Endothelial cell of umbilical vein (primary cell): Measurements from ENCODE around the gene KLF17. TPM values are rescaled to one million over a fixed set of nuclear protein-coding genes. Genes with fewer than 3 reads are reported as not detected.
"Not testable (repeated sequence)": the region's sequence is repeated elsewhere in the genome, so short reads cannot be mapped to it uniquely, and the experiment has no call there.

Experiments used
- BruUV-seq: library from RNA; stranded (reverse); fragments of 400-500 nt; replicated peaks from 2 replicates; lab custom pipeline; 2021; lab: Mats Ljungman, UMichigan
- CTCF ChIA-PET: fragments of 300-600, 350-600 bp; sonication (Branson Sonifier 250); formaldehyde crosslinking; loops from one replicate; lab custom pipeline; 2021; ENCODE audit warnings: antibody characterized with exemption, inconsistent platforms; lab: Charles Lee
- POLR2A ChIA-PET: fragments of 300-600, 350-600 bp; sonication (Branson Sonifier 250); formaldehyde crosslinking; loops from one replicate; lab custom pipeline; 2021; ENCODE audit warnings: antibody characterized with exemption, inconsistent platforms; lab: Charles Lee
- DNase-seq: peaks from one replicate; pipeline ENCODE4 v3.0.0-alpha.2; 2011; ENCODE audit warnings: low read depth, low spot score
- FAIRE-seq: peaks from 2 replicates; lab custom pipeline; 2011; peaks lifted over from hg19 to GRCh38; lab: Jason Lieb, UNC
- H2AFZ ChIP-seq: 2 replicates; pipeline ENCODE4 v1.6.0; 2012; ENCODE audit warnings: low read depth, low read length, control low read depth, inconsistent platforms
- H3K27ac ChIP-seq: 2 replicates; pipeline ENCODE4 v1.5.1; 2011; ENCODE audit warnings: low read depth, mild to moderate bottlenecking, control low read depth, low read length, moderate library complexity; ENCODE audit not compliant: insufficient read depth
- H3K27me3 ChIP-seq, 2 experiments: 2 replicates each; pipeline versions ENCODE4 v1.6.0 to v1.6.1; 2011; ENCODE audit warnings: low read length in 2 of 2, mixed read lengths in 1 of 2; ENCODE audit not compliant: control insufficient read depth in 2 of 2, insufficient read depth in 2 of 2
- H3K36me3 ChIP-seq, 2 experiments: 2 replicates in 1 of 2; 3 replicates in 1 of 2; pipeline ENCODE4 v1.5.1; 2011; ENCODE audit warnings: low read length in 2 of 2, mild to moderate bottlenecking in 1 of 2, moderate library complexity in 1 of 2; ENCODE audit not compliant: control insufficient read depth in 2 of 2, insufficient read depth in 2 of 2; ENCODE audit errors: extremely low read depth in 1 of 2
- H3K4me1 ChIP-seq: 3 replicates; pipeline ENCODE4 v1.5.1; 2011; ENCODE audit warnings: mild to moderate bottlenecking, low read length; ENCODE audit not compliant: control insufficient read depth, insufficient read depth; ENCODE audit errors: extremely low read depth
- H3K4me2 ChIP-seq: 2 replicates; pipeline ENCODE4 v1.6.1; 2011; ENCODE audit warnings: low read length, control low read depth, mixed read lengths; ENCODE audit not compliant: insufficient read depth
- H3K4me3 ChIP-seq, 3 experiments: fragments of 200-600 bp in 1 of 3; sonication (generic), shearing (Covaris generic) in 1 of 3; replicated peaks in 1 of 3; 2 replicates each; pipeline ENCODE4 v1.5.1; 2011 to 2016; ENCODE audit warnings: control low read depth in 3 of 3, low read length in 3 of 3, mild to moderate bottlenecking in 2 of 3, inconsistent platforms in 1 of 3, low read depth in 1 of 3, moderate library complexity in 1 of 3; ENCODE audit not compliant: insufficient read depth in 1 of 3
- H3K79me2 ChIP-seq: 2 replicates; pipeline ENCODE4 v1.6.0; 2012; ENCODE audit warnings: low read length, inconsistent platforms; ENCODE audit not compliant: control insufficient read depth, insufficient read depth
- H3K9ac ChIP-seq: replicated peaks from 2 replicates; pipeline ENCODE3; 2011; ENCODE audit warnings: low read length, control low read depth; ENCODE audit not compliant: insufficient read depth; ENCODE audit errors: extremely low read depth
- H3K9me1 ChIP-seq: replicated peaks from 3 replicates; pipeline ENCODE4 v1.6.0; 2011; ENCODE audit warnings: mild to moderate bottlenecking, low read length; ENCODE audit not compliant: control insufficient read depth, insufficient read depth; ENCODE audit errors: extremely low read depth
- H3K9me3 ChIP-seq: replicated peaks from 2 replicates; pipeline ENCODE4 v1.5.1; 2012; ENCODE audit warnings: low read length, inconsistent platforms; ENCODE audit not compliant: control insufficient read depth, insufficient read depth
- H4K20me1 ChIP-seq: replicated peaks from 2 replicates; pipeline ENCODE3; 2011; ENCODE audit warnings: mild to moderate bottlenecking, low read length; ENCODE audit not compliant: control insufficient read depth, insufficient read depth; ENCODE audit errors: extremely low read depth
- GATA2 ChIP-seq: IDR thresholded peaks from 2 replicates; pipeline ENCODE4 v1.7.0; 2011; ENCODE audit warnings: low read depth, mild to moderate bottlenecking, moderate library complexity, mixed read lengths, low read length; ENCODE audit not compliant: insufficient read length, insufficient read depth
- JUN ChIP-seq: IDR thresholded peaks from 2 replicates; pipeline ENCODE4 v1.6.1; 2011; ENCODE audit warnings: borderline replicate concordance, low read depth; ENCODE audit not compliant: insufficient read length, insufficient read depth
- dilution Hi-C: fragments of 300-500 bp; cut with MboI; formaldehyde crosslinking; loops from one replicate; pipeline ENCODE4 v1.15.0; 2019; ENCODE audit warnings: low sequenced_read_pairs; ENCODE audit not compliant: extremely low pct_ligation_motif_present
- intact Hi-C: fragments of 100-400 bp; cut with micrococcal nuclease; formaldehyde crosslinking; loops from one replicate; pipeline ENCODE4 v1.10.0; 2022
- polyA plus RNA-seq, 4 experiments: library from polyadenylated mRNA; depleted of rRNA in 3 of 4; stranded (reverse) in 3 of 4; unstranded in 1 of 4; fragments of >200 nt; gene quantifications; 2 replicates each; pipeline versions ENCODE4 v1.2.1 to v1.2.3, GENCODE V29; 2011 to 2012; ENCODE audit warnings: missing spikeins in 1 of 4
- total RNA-seq: library from RNA; stranded (reverse); gene quantifications from 2 replicates; pipeline ENCODE4 v1.2.3, GENCODE V29; 2021
- TF ChIP-seq, protein P1 (sequence below), 2 donors: IDR thresholded peaks; 1 replicate in 1 of 2; 2 replicates in 1 of 2; pipeline ENCODE4 v1.5.1; 2011; ENCODE audit warnings: low read length in 2 of 2, mild to moderate bottlenecking in 2 of 2, moderate library complexity in 2 of 2, control low read depth in 1 of 2, inconsistent platforms in 1 of 2, low read depth in 1 of 2; ENCODE audit not compliant: insufficient read depth in 1 of 2; ENCODE audit errors: extremely low read depth in 1 of 2

Gene KLF17
- total and polyA plus RNA-seq, 2 donors (not counting 3 experiments of a cell fraction or from before 2014, with no cell fraction given): not detected

DNA sequence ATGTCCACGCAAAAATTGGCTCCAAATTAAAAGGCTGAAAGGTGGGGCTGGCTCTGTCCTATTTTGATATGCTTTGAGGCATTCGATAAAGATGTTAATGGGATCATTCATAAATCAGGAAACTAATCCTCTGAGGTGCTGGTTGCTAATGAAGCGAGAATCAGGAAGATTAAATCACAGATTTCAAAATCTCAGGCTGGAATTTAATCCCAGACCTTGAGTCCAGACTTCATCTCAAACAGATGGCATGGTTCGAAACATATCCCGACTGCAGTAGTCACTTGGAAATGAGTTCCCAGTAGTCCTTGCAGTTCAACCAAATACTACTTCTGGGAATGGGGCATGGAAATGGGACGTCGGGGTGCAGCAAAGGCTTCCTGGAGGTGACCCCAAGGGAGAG lies 4.5 kb upstream of the KLF17 start:
- peaks cover 2 to 3% of the 10 kb centered on the region in 2 experiments for H3K27me3 ChIP-seq
- H3K36me3 ChIP-seq: no peaks in the 10 kb centered on the region
- no peaks in the 10 kb centered on the region for H3K79me2 ChIP-seq
- BruUV-seq: no TSS peak
- no peak overlapping the region for H2AFZ ChIP-seq
- intact Hi-C loops (no loop called here), dilution Hi-C loops (no loop called here)
- DNase-seq (no peak), FAIRE-seq (no peak)
- ChIA-PET POLR2A (no interaction called here), CTCF (interaction anchor here (0.8 to 1.4 kb wide), 3 partner anchors 10 to 494 kb away, joined by 3 read pairs; no protein-coding TSS in a partner anchor)
- no peak overlapping the region for H3K27ac ChIP-seq
- no peaks in the 10 kb centered on the region for H3K9me1 ChIP-seq
- no peak overlapping the region for H3K4me3 ChIP-seq
- no peak for TF ChIP-seq GATA2
- TF ChIP-seq, protein P1, sequence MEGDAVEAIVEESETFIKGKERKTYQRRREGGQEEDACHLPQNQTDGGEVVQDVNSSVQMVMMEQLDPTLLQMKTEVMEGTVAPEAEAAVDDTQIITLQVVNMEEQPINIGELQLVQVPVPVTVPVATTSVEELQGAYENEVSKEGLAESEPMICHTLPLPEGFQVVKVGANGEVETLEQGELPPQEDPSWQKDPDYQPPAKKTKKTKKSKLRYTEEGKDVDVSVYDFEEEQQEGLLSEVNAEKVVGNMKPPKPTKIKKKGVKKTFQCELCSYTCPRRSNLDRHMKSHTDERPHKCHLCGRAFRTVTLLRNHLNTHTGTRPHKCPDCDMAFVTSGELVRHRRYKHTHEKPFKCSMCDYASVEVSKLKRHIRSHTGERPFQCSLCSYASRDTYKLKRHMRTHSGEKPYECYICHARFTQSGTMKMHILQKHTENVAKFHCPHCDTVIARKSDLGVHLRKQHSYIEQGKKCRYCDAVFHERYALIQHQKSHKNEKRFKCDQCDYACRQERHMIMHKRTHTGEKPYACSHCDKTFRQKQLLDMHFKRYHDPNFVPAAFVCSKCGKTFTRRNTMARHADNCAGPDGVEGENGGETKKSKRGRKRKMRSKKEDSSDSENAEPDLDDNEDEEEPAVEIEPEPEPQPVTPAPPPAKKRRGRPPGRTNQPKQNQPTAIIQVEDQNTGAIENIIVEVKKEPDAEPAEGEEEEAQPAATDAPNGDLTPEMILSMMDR (IDR thresholded peaks at IDR 0.05; ENCODE audit: extremely low read depth in 1 of 2, insufficient read depth in 1 of 2, low read depth in 1 of 2, low read length in 2 of 2): no peak
- no peak for TF ChIP-seq JUN
- no peaks in the 10 kb centered on the region for H3K9me3 ChIP-seq
- no peaks in the 10 kb centered on the region for H3K4me1 ChIP-seq
- no peak overlapping the region for H3K9ac ChIP-seq
- H3K4me2 ChIP-seq: no peak overlapping the region
- H4K20me1 ChIP-seq: no peaks in the 10 kb centered on the region

DNA sequence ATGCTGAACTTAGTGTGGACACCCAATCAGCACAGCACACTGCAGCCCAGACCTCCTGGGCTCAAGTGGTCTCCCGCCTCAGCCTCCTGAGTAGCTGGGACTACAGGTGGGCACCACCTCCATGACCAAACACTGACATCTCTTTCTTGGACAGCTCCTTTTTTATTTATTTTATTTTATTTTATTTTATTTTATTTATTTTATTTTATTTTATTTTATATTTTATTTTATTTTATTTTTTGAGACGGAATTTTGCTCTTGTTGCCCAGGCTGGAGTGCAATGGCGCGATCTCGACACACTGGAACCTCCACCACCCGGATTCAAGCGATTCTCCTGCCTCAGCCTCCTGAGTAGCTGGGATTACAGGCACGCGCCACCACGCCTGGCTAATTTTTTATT lies 1.3 kb upstream of the KLF17 start:
- H4K20me1 ChIP-seq, H2AFZ ChIP-seq, H3K9ac ChIP-seq, H3K9me1 ChIP-seq, BruUV-seq, H3K27me3 ChIP-seq, H3K27ac ChIP-seq, DNase-seq, H3K4me1 ChIP-seq, POLR2A ChIA-PET, dilution Hi-C loops, H3K4me3 ChIP-seq, H3K9me3 ChIP-seq, H3K36me3 ChIP-seq, H3K4me2 ChIP-seq, H3K79me2 ChIP-seq, FAIRE-seq, intact Hi-C loops: not testable (repeated sequence)
- CTCF ChIA-PET: interaction anchor here (0.6 kb wide), 1 partner anchor 9 kb away, joined by 3 read pairs; no protein-coding TSS in a partner anchor
